Lung (tissue), 12 donors: ENCODE data around the gene PLXNA1. TPM values are rescaled to one million over a fixed set of nuclear protein-coding genes. Genes with fewer than 3 reads are reported as not detected.

Experiments
- ATAC-seq: fragments of 200-7000 bp; cut with Tn5 transposase; one replicate; pipeline ENCODE4 v1.9.1; 2020; ENCODE audit warnings: moderate number of reproducible peaks; ENCODE audit not compliant: insufficient read depth, low FRiP score
- DNase-seq, 3 donors: peaks; one replicate each; pipeline ENCODE4 v3.0.0-alpha.2; 2013 to 2017
- H3K27ac ChIP-seq, 2 donors: one replicate each; pipeline ENCODE4 v1.5.1; 2013; ENCODE audit warnings: mild to moderate bottlenecking in 2 of 2, moderate library complexity in 2 of 2, control low read depth in 1 of 2, inconsistent platforms in 1 of 2, low read depth in 1 of 2, low read length in 1 of 2
- H3K27me3 ChIP-seq, 3 donors: one replicate each; pipeline ENCODE4 v1.5.1; 2013; ENCODE audit warnings: low read length in 2 of 3; ENCODE audit not compliant: control insufficient read depth in 3 of 3, insufficient read depth in 3 of 3
- H3K36me3 ChIP-seq, 4 donors: one replicate each; pipeline ENCODE4 v1.5.1; 2013; ENCODE audit warnings: low read length in 4 of 4, mild to moderate bottlenecking in 1 of 4, moderate library complexity in 1 of 4; ENCODE audit not compliant: control insufficient read depth in 4 of 4, insufficient read depth in 4 of 4
- H3K4me1 ChIP-seq, 5 donors: one replicate each; pipeline ENCODE4 v1.5.1; 2013; ENCODE audit warnings: low read length in 5 of 5, mild to moderate bottlenecking in 2 of 5, moderate library complexity in 1 of 5; ENCODE audit not compliant: control insufficient read depth in 5 of 5, insufficient read depth in 5 of 5
- H3K4me3 ChIP-seq: one replicate; pipeline ENCODE4 v1.5.1; 2013; ENCODE audit warnings: mild to moderate bottlenecking, control low read depth, moderate library complexity
- H3K9ac ChIP-seq, 2 donors: one replicate each; pipeline ENCODE4 v1.5.1; 2013; ENCODE audit warnings: low read length in 2 of 2, control low read depth in 1 of 2; ENCODE audit not compliant: insufficient read depth in 1 of 2
- H3K9me3 ChIP-seq, 4 donors: one replicate each; pipeline ENCODE4 v1.5.1; 2013; ENCODE audit warnings: low read length in 3 of 4, mild to moderate bottlenecking in 1 of 4, moderate library complexity in 1 of 4; ENCODE audit not compliant: control insufficient read depth in 4 of 4, insufficient read depth in 3 of 4
- WGBS, 2 donors: extraction: QIAGEN DNeasy Blood & Tissue Kit; methylation state at CpG; one replicate each; pipeline ENCODE4 v1.1.7; 2013; 5-methylcytosine and 5-hydroxymethylcytosine counted together
- polyA plus RNA-seq, 2 donors: library from polyadenylated mRNA; stranded (reverse); fragments of 200-250 nt; gene quantifications; one replicate each; pipeline ENCODE4 v1.2.1, GENCODE V29; 2013
- total RNA-seq, 2 donors: library from RNA; depleted of rRNA in 1 of 2; stranded (reverse); fragments of >200 nt in 1 of 2; gene quantifications; one replicate each; pipeline ENCODE4 v1.2.1, GENCODE V29; 2014 to 2021
- TF ChIP-seq, protein P1 (sequence below): IDR thresholded peaks from 2 replicates; pipeline ENCODE4 v1.5.1; 2012; ENCODE audit warnings: mild to moderate bottlenecking; ENCODE audit errors: control extremely low read depth, extremely low read depth
- donor health status: control.
- donor health status: control.
- donor health status: Bipolar disorder and iron deficiency.
- donor health status: healthy.
- donor health status: DM: yes; HTN: yes; CAD: no.

Gene PLXNA1
- total and polyA plus RNA-seq, 4 donors, result 17.6 to 51.7 (median 21.7) TPM

DNA sequence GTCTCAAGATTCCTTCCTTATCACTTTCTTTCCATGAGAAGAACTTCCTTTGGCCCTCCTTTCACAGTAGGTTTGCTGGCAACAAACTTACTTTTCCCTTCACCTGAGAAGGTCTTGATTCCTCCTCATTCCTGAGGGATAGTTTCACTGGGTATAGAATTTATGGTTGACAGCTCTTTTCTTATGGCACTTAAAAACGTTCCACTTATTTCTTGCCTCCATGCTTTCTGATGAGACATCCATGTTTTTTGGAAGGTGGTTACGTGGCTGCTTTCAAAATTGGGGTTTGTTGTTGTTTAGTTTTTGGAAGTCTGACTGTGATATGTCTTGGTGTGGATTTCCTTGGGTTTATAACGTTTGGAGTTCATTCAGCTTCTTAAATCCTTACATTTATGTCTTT is 8.2 kb upstream of the PLXNA1 start:
- TF ChIP-seq, protein P1, sequence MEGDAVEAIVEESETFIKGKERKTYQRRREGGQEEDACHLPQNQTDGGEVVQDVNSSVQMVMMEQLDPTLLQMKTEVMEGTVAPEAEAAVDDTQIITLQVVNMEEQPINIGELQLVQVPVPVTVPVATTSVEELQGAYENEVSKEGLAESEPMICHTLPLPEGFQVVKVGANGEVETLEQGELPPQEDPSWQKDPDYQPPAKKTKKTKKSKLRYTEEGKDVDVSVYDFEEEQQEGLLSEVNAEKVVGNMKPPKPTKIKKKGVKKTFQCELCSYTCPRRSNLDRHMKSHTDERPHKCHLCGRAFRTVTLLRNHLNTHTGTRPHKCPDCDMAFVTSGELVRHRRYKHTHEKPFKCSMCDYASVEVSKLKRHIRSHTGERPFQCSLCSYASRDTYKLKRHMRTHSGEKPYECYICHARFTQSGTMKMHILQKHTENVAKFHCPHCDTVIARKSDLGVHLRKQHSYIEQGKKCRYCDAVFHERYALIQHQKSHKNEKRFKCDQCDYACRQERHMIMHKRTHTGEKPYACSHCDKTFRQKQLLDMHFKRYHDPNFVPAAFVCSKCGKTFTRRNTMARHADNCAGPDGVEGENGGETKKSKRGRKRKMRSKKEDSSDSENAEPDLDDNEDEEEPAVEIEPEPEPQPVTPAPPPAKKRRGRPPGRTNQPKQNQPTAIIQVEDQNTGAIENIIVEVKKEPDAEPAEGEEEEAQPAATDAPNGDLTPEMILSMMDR, result no peak
- 80 to 85% methylated on average over 3 of the region's 3 CpGs for WGBS, 2 donors
- H3K4me1 ChIP-seq, result peaks cover 0 to 5% (median 0%) of the 10 kb centered on the region in 5 donors

DNA sequence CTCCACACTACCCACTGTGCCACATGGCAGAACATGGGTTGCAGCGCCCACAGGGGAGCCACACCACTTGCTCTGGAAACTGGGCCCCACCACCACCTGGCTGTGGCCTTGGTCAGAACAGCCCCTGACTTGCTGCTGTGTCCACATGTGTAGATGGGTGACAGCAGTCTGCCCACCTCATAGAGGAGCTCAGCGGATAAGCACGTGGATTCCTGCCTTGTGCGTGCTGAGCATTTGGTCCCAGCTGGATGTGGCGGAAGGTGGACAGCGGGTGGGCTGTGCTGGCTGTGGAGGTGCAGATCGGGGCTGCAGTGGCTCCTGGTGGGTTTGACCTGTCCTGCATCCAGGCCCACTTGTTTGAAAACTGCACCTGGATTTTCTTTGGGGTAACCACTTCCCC is 6.0 kb upstream of the PLXNA1 start:
- Histone ChIP-seq H3K4me3 (no peak overlapping the region), H3K36me3 (no peaks in the 10 kb centered on the region), H3K9ac (no peak overlapping the region), H3K27ac (no peak overlapping the region), H3K9me3 (peaks cover 0 to 11% (median 5%) of the 10 kb centered on the region in 4 donors), H3K4me1 (peaks cover 0 to 3% (median 0%) of the 10 kb centered on the region in 5 donors), H3K27me3 (peaks cover 0 to 11% (median 5%) of the 10 kb centered on the region in 3 donors)
- ATAC-seq, result no peak
- DNase-seq, result no peak
- WGBS, 2 donors, result 96 to 98% methylated on average over 7 of the region's 7 CpGs
- TF ChIP-seq, protein P1, result no peak

More for the DNA sequence above, 8.2 kb upstream of the PLXNA1 start:
- DNase-seq (no peak), ATAC-seq (no peak)
- Histone ChIP-seq H3K27me3 (peaks cover 0 to 7% (median 2%) of the 10 kb centered on the region in 3 donors), H3K9me3 (peaks cover 0 to 11% (median 5%) of the 10 kb centered on the region in 4 donors), H3K36me3 (no peaks in the 10 kb centered on the region), H3K9ac (no peak overlapping the region), H3K4me3 (no peak overlapping the region), H3K27ac (no peak overlapping the region)

DNA sequence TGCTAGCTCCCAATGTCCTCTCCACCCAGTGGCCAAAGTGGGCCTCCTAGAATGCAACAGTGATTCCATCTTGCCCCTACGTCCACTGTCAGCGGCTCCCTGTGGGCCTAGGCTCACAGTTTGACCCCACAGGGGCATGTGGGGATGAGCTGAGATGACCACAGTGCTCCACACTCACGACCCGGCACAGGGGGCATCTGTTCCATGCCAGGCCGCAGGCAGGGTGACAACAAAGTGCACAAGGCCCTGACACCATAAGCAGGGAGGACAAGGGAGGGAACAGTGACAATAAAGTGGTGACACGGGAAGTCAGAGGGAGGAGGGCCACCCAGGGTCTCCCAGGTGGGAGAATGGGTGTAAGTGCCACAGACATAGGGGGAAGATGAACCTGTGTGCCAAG is 5.1 kb upstream of the PLXNA1 start:
- no peak overlapping the region for H3K27ac ChIP-seq
- no peak overlapping the region for H3K4me3 ChIP-seq
- H3K36me3 ChIP-seq, result no peaks in the 10 kb centered on the region
- ATAC-seq (no peak), DNase-seq (no peak)
- WGBS, 2 donors, result 91 to 95% methylated on average over 6 of the region's 6 CpGs
- H3K27me3 ChIP-seq, result peaks cover 0 to 12% (median 9%) of the 10 kb centered on the region in 3 donors
- TF ChIP-seq, protein P1, result no peak
- peaks cover 0 to 4% (median 0%) of the 10 kb centered on the region in 5 donors for H3K4me1 ChIP-seq
- H3K9me3 ChIP-seq, result peaks cover 0 to 11% (median 5%) of the 10 kb centered on the region in 4 donors
- H3K9ac ChIP-seq, result no peak overlapping the region

DNA sequence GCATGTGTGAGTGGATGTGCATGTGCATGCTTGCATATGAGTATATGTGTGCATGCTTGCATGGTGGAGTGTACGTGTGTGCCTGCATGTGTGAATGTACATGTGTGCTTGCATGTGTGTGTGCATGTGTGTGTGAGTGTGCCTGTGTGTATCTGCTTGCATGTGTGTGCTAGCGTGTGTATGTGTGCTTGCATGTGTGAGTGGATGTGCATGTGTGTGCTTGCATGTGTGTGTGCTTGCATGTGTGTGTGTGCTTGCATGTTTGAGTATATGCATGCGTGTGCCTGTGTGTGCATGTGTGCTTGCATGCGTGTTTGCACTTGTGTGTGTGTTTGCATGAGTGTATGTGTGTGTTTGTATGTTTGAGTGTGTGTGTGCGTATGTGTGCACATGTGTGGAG is 4.6 kb upstream of the PLXNA1 start:
- Histone ChIP-seq H3K9ac (no peak overlapping the region), H3K36me3 (no peaks in the 10 kb centered on the region), H3K27ac (no peak overlapping the region), H3K9me3 (peaks cover 0 to 11% (median 5%) of the 10 kb centered on the region in 4 donors), H3K4me1 (peaks cover 0 to 4% (median 0%) of the 10 kb centered on the region in 5 donors), H3K27me3 (peaks cover 0 to 12% (median 9%) of the 10 kb centered on the region in 3 donors), H3K4me3 (no peak overlapping the region)
- 94 to 96% methylated on average over 5 of the region's 5 CpGs for WGBS, 2 donors
- DNase-seq (no peak), ATAC-seq (no peak)
- TF ChIP-seq, protein P1, result no peak
